ENCODE results near the gene ATP6V0E2. TPM values are rescaled to one million over a fixed set of nuclear protein-coding genes. Genes with fewer than 3 reads are reported as not detected.
"Not testable (repeated sequence)": the region's sequence is repeated elsewhere in the genome, so short reads cannot be mapped to it uniquely, and the experiment has no call there.

The ATP6V0E2 gene
- total and polyA plus RNA-seq, 10 donors: 19.3 to 35.4 (median 28.7) TPM

DNA sequence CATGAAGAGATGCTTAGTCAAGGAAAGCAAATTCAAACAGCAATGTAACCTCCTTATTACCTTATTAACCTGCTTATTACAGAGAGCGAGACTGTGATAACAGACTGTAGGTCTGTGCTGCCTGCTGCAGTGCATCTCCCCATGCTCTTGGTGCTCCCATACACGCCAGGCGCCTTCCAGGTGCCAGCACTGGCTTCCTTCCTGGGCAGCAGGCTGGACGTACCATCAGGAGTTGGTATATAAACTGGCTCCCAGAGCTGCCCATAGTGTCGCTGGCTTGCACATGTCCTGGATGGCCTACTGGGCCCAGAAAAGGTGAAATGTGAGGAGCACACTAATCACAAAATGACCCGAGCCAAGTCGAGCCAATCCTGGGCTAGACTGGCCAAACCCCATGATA lies 13.5 kb downstream of the ATP6V0E2 start:
- DNase-seq: no peak
- Histone ChIP-seq H3K27ac (no peak overlapping the region), H3K9me3 (no peaks in the 10 kb centered on the region), H3K27me3 (replicated peaks in 1 of 7) (no peaks in the 10 kb centered on the region), H3K36me3 (no peaks in the 10 kb centered on the region), H3K4me3 (no peak overlapping the region), H3K4me1 (peaks cover 4 to 33% (median 11%) of the 10 kb centered on the region in 6 donors)
- intact Hi-C loops (cut with DNase I; ENCODE audit: low total_unique reads): no loop called here
- TF ChIP-seq, protein P1, sequence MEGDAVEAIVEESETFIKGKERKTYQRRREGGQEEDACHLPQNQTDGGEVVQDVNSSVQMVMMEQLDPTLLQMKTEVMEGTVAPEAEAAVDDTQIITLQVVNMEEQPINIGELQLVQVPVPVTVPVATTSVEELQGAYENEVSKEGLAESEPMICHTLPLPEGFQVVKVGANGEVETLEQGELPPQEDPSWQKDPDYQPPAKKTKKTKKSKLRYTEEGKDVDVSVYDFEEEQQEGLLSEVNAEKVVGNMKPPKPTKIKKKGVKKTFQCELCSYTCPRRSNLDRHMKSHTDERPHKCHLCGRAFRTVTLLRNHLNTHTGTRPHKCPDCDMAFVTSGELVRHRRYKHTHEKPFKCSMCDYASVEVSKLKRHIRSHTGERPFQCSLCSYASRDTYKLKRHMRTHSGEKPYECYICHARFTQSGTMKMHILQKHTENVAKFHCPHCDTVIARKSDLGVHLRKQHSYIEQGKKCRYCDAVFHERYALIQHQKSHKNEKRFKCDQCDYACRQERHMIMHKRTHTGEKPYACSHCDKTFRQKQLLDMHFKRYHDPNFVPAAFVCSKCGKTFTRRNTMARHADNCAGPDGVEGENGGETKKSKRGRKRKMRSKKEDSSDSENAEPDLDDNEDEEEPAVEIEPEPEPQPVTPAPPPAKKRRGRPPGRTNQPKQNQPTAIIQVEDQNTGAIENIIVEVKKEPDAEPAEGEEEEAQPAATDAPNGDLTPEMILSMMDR (IDR thresholded peaks at IDR 0.05 in 8 of 11, conservative IDR thresholded peaks at IDR 0.05 in 3 of 11): no peak
- TF ChIP-seq POLR2A (IDR thresholded peaks at IDR 0.05) (no peak), POLR2AphosphoS5 (IDR thresholded peaks at IDR 0.05) (no peak)
- WGBS, 5 donors: 94 to 96% (median 94%) methylated on average over 7 of the region's 7 CpGs

DNA sequence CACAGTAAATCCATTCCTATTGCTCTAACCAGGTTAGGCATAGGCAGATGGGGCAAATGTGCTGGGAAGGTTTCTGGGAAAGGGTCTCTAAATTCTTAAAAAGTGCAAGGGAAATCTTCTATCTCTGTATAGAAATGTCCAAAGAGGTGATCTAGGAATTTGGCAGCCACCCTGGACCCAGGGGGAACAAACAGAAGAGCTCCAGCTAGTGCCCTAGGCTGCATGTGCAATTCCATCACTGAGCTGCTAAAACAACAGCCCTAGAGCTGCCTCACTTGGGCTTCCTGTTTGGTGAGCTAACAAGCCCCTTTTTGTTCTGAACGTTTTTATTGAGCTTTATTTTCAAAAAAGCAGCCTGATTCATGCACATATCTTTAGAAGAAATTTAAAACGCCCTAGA lies 16.9 kb downstream of the ATP6V0E2 start:
- H3K9me3 ChIP-seq; H3K27me3 ChIP-seq (replicated peaks in 1 of 7); H3K4me3 ChIP-seq; H3K36me3 ChIP-seq; DNase-seq; intact Hi-C loops (cut with DNase I; ENCODE audit: low total_unique reads); H3K27ac ChIP-seq: not testable (repeated sequence)
- 33 to 46% (median 39%) methylated on average over 2 of the region's 2 CpGs for WGBS, 5 donors
- peaks cover 0 to 13% (median 2%) of the 10 kb centered on the region in 6 donors for H3K4me1 ChIP-seq

DNA sequence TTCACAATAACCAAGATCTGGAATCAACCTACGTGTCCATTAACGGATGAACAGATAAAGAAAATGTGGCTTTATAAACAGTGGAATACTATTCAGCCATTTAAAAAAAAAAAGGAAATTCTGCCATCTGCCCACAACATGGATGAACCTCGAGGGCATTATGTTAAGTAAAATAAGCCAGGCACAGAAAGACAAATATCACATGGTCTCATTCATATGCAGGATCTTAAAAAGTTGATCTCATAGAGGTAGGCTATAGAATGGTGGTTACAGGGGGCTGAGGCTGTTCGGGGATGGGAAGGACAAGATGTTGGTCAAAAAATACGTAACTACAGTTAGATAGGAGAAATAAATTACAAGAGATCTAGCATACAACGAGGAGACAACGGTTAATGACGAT lies 21.2 kb downstream of the ATP6V0E2 start:
- H3K9me3 ChIP-seq; DNase-seq; intact Hi-C loops (cut with DNase I; ENCODE audit: low total_unique reads); H3K36me3 ChIP-seq; H3K27ac ChIP-seq; H3K4me1 ChIP-seq; H3K4me3 ChIP-seq; H3K27me3 ChIP-seq (replicated peaks in 1 of 7): not testable (repeated sequence)
- WGBS, 5 donors: 74 to 88% (median 84%) methylated on average over 8 of the region's 8 CpGs

DNA sequence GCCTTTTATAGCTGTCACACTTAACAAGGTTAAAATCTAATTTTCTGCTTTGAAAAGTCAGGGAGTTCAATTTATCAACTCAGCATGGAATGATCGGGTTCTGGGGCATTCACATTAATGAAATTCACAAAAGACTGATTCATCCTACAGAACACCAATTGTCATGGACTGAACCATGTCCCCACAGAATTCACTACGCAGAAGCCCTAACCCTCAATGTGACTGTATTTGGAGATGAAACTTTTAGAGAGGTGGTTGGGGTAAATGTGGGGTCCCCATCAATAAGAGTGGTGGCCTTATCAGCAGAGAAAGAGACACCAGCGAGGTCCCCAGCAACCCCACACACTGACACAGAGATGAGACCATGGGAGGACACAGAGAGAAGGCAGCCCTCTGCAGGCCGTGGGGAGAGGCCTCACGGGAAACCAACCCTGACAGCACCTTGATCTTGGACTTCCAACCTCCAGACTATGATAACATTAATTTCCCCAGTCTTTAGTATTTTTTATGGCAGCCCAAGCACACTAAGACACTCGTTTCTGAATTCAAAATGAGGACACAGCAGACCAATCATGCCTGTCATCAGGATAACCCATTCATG lies 34.1 kb downstream of the ATP6V0E2 start:
- H3K4me3 ChIP-seq; H3K4me1 ChIP-seq; H3K27ac ChIP-seq; DNase-seq; intact Hi-C loops (cut with DNase I; ENCODE audit: low total_unique reads); H3K36me3 ChIP-seq; H3K27me3 ChIP-seq (replicated peaks in 1 of 7); H3K9me3 ChIP-seq: not testable (repeated sequence)
- WGBS, 5 donors: 72 to 82% (median 74%) methylated on average over 3 to 4 of the region's 6 CpGs

DNA sequence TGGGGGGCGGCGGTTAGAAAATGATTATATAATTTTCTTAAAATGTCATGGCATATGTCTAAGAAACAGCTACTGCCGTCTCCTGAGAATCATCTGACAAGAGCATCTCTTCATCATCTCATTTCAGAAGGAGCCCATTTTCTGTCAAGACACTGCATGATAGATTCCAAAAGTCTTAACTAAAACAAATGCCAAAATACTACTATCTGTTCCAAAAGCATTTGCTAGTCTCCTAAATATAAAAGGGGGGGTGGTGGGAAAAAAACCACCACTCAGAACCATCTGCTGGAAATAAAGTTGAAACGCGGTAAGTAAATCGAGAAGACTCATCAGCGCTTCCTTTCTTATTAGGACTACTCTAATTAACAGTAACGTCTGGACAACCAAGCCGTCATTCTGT lies 36.5 kb downstream of the ATP6V0E2 start:
- H3K4me3 ChIP-seq; DNase-seq; H3K4me1 ChIP-seq; intact Hi-C loops (cut with DNase I; ENCODE audit: low total_unique reads); H3K27me3 ChIP-seq (replicated peaks in 1 of 7); H3K9me3 ChIP-seq; H3K36me3 ChIP-seq; H3K27ac ChIP-seq: not testable (repeated sequence)
- WGBS, 5 donors: 73 to 87% (median 82%) methylated on average over 6 to 9 of the region's 9 CpGs

DNA sequence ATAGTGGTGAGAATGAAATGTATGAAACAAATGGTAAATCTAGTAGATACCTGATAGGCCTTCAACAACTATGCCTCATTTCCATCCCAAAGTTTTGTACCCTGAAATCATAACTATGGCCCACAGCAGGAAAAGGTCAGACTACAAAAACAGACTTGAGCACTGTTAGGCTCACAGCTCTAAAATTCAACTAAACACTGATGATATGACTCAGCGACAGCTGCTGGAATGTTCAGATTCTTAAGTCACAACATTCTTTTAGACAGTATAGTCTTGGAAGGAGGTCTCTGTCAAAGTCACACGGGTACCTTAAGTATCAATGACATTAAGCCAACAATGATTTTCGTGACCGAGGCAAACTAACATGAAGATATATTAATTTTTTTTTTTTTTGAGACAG lies 38.4 kb downstream of the ATP6V0E2 start:
- H3K36me3 ChIP-seq; DNase-seq; H3K4me3 ChIP-seq; intact Hi-C loops (cut with DNase I; ENCODE audit: low total_unique reads); H3K27ac ChIP-seq; H3K9me3 ChIP-seq; H3K4me1 ChIP-seq; H3K27me3 ChIP-seq (replicated peaks in 1 of 7): not testable (repeated sequence)
- 75 to 93% (median 87%) methylated on average over 1 to 2 of the region's 4 CpGs for WGBS, 5 donors

DNA sequence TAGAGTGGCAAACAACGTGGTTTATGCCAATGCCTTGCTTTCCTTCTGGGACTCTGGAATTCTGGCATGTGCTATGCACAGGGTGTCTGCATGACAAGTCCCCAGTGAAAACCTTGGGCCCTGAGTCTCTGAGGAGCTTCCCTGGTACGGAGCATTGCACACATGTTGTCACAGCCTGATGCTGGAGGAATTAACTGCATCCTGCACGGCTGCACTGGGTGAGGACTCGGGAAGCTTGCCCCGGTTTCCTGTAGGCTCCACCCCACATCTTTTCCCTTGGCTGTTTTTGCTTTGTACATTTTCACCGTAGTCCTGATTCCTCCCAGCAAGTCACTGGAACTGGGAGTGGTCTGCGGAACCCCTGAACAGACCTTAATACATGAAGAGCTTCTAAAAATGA lies 52.6 kb downstream of the ATP6V0E2 start:
- intact Hi-C loops (cut with DNase I; ENCODE audit: low total_unique reads); H3K4me1 ChIP-seq; DNase-seq; H3K27me3 ChIP-seq (replicated peaks in 1 of 7); H3K4me3 ChIP-seq; H3K9me3 ChIP-seq; H3K27ac ChIP-seq; H3K36me3 ChIP-seq: not testable (repeated sequence)
- 56 to 83% (median 70%) methylated on average over 6 to 7 of the region's 7 CpGs for WGBS, 5 donors

Small RNA genes lying within 50 kb of the gene (small RNA-seq; reads per million reads assigned to genes)
- 0 reads per million in 4 donors for gene AC093458.1

Other genes with a start within 250 kb of the ATP6V0E2 start
- 10 to 100 TPM; 25.5 to 48.5 (median 37.6) TPM for gene ZNF467, start 100.4 kb upstream of the ATP6V0E2 start, total RNA-seq
- 10 to 100 TPM in 2 of 3 donors, 1 to 10 TPM in 1; 6.0 to 15.2 (median 12.8) TPM for gene ZNF467, start 100.4 kb upstream of the ATP6V0E2 start, polyA plus RNA-seq
- gene ZNF862, start 35.6 kb upstream of the ATP6V0E2 start, total RNA-seq: 10 to 100 TPM; 19.0 to 39.8 (median 30.2) TPM
- 1 to 10 TPM; 4.4 to 9.9 (median 6.0) TPM for gene ZNF862, start 35.6 kb upstream of the ATP6V0E2 start, polyA plus RNA-seq